DMS 273 treated with DMSO at 0.1 percent for 48 hours (cell line): Measurements from ENCODE around the gene COMMD1.
"Not testable (repeated sequence)": the region's sequence is repeated elsewhere in the genome, so short reads cannot be mapped to it uniquely, and the experiment has no call there.

Source experiments
- DNase-seq: peaks from one replicate; lab custom pipeline; 2025; lab: John Stamatoyannopoulos, UW

Gene COMMD1

GRCh38 chr2:62141142-62141740 is 235.8 kb downstream of the COMMD1 start:
- no peak for DNase-seq

- no peak for DNase-seq
These were observed 236.6 kb downstream of the COMMD1 start for GRCh38 chr2:62142054-62142453.

GRCh38 chr2:62143696-62144095 is 238.2 kb downstream of the COMMD1 start:
- DNase-seq = no peak

- DNase-seq = no peak
These were observed 239.4 kb downstream of the COMMD1 start for GRCh38 chr2:62144689-62145477.

GRCh38 chr2:62145478-62146100 is 240.1 kb downstream of the COMMD1 start:
- DNase-seq = no peak

GRCh38 chr2:62146790-62147189 is 241.3 kb downstream of the COMMD1 start:
- DNase-seq = not testable (repeated sequence)

GRCh38 chr2:62147610-62148301 is 242.3 kb downstream of the COMMD1 start:
- DNase-seq = no peak

GRCh38 chr2:62149708-62150107 is 244.2 kb downstream of the COMMD1 start:
- DNase-seq = no peak

GRCh38 chr2:62150597-62151305 is 245.3 kb downstream of the COMMD1 start:
- no peak for DNase-seq

- no peak for DNase-seq
These were observed 245.8 kb downstream of the COMMD1 start for GRCh38 chr2:62151306-62151638.

GRCh38 chr2:62152000-62152399 is 246.5 kb downstream of the COMMD1 start:
- no peak for DNase-seq

GRCh38 chr2:62156861-62157496 is 251.5 kb downstream of the COMMD1 start:
- DNase-seq = no peak

- no peak for DNase-seq
These were observed 253.1 kb downstream of the COMMD1 start for GRCh38 chr2:62158444-62159121.

- not testable (repeated sequence) for DNase-seq
These were observed 255.2 kb downstream of the COMMD1 start for GRCh38 chr2:62160691-62161090.

- no peak for DNase-seq
These were observed 257.8 kb downstream of the COMMD1 start for GRCh38 chr2:62163106-62163831.

GRCh38 chr2:62163834-62164233 is 258.4 kb downstream of the COMMD1 start:
- no peak for DNase-seq

GRCh38 chr2:62175728-62176127 is 270.3 kb downstream of the COMMD1 start:
- no peak for DNase-seq

GRCh38 chr2:62176801-62177200 is 271.3 kb downstream of the COMMD1 start:
- no peak for DNase-seq

GRCh38 chr2:62177392-62178049 is 272.0 kb downstream of the COMMD1 start:
- no peak for DNase-seq
